Nephron progenitor cell (in vitro differentiated cells): ENCODE measurements around the gene KCNMA1.

ENCODE experiments used
- DNase-seq: peaks from one replicate; pipeline ENCODE4 v3.0.0; 2021
- H3K27ac Mint-ChIP-seq: 2 replicates; pipeline ENCODE4 v1.8.0; 2021; ENCODE audit warnings: mild to moderate bottlenecking, moderate library complexity, mixed read lengths
- H3K27me3 Mint-ChIP-seq: 2 replicates; pipeline ENCODE4 v1.8.0; 2021; ENCODE audit warnings: mild to moderate bottlenecking, low read depth, mixed read lengths; ENCODE audit not compliant: poor library complexity
- H3K36me3 Mint-ChIP-seq: 2 replicates; pipeline ENCODE4 v1.8.0; 2021; ENCODE audit warnings: low read depth, mixed read lengths
- H3K4me1 Mint-ChIP-seq: 2 replicates; pipeline ENCODE4 v1.8.0; 2021; ENCODE audit warnings: mixed read lengths
- H3K4me3 Mint-ChIP-seq: 2 replicates; pipeline ENCODE4 v1.8.0; 2021; ENCODE audit warnings: mild to moderate bottlenecking, moderate library complexity, mixed read lengths
- H3K9me3 Mint-ChIP-seq: 2 replicates; pipeline ENCODE4 v1.8.0; 2021; ENCODE audit warnings: mild to moderate bottlenecking, moderate library complexity, mixed read lengths
- TF ChIP-seq, protein P1 (sequence below): fragments of 200-600 bp; sonication (generic); IDR thresholded peaks from 2 replicates; pipeline ENCODE4 v1.5.0; 2021; ENCODE audit warnings: antibody characterized with exemption

KCNMA1 gene

DNA sequence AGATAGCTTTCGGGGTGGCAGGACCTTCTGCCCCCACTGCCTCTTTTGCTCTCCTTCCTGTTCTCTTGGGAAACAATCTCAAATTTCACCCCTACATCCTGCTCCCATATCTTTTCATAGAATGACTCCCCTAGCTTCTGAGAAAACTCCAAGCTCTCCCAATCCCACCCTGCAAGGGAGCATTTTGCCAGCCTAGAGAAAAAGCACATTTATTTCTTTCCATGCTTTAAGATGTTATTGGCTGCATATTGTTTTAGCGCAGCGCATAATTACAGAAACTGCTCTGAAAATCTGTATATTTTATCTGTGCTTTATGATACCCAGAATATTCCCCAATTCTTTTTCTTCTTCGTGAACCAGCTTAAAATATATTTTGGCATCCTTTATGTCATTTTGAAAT, 601.3 kb downstream of the KCNMA1 start:
- Mint-ChIP-seq H3K27me3 (peaks cover 3% of the 10 kb centered on the region), H3K9me3 (no peaks in the 10 kb centered on the region), H3K36me3 (no peaks in the 10 kb centered on the region), H3K27ac (no peak overlapping the region), H3K4me1 (peaks cover 52% of the 10 kb centered on the region), H3K4me3 (no peak overlapping the region)
- DNase-seq, result no peak
- TF ChIP-seq, protein P1, sequence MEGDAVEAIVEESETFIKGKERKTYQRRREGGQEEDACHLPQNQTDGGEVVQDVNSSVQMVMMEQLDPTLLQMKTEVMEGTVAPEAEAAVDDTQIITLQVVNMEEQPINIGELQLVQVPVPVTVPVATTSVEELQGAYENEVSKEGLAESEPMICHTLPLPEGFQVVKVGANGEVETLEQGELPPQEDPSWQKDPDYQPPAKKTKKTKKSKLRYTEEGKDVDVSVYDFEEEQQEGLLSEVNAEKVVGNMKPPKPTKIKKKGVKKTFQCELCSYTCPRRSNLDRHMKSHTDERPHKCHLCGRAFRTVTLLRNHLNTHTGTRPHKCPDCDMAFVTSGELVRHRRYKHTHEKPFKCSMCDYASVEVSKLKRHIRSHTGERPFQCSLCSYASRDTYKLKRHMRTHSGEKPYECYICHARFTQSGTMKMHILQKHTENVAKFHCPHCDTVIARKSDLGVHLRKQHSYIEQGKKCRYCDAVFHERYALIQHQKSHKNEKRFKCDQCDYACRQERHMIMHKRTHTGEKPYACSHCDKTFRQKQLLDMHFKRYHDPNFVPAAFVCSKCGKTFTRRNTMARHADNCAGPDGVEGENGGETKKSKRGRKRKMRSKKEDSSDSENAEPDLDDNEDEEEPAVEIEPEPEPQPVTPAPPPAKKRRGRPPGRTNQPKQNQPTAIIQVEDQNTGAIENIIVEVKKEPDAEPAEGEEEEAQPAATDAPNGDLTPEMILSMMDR, result no peak

- H3K4me1 Mint-ChIP-seq, result peaks cover 60% of the 10 kb centered on the region
- peaks cover 3% of the 10 kb centered on the region for H3K27me3 Mint-ChIP-seq
- no peak overlapping the region for H3K27ac Mint-ChIP-seq
- H3K9me3 Mint-ChIP-seq, result no peaks in the 10 kb centered on the region
- H3K36me3 Mint-ChIP-seq, result no peaks in the 10 kb centered on the region
- no peak overlapping the region for H3K4me3 Mint-ChIP-seq
- TF ChIP-seq, protein P1, result no peak
- no peak for DNase-seq
Measured at GRCh38 chr10:77034795-77035194, 602.8 kb downstream of the KCNMA1 start.

GRCh38 chr10:77034240-77034639, 603.4 kb downstream of the KCNMA1 start:
- Mint-ChIP-seq H3K9me3 (no peaks in the 10 kb centered on the region), H3K27ac (no peak overlapping the region), H3K27me3 (peaks cover 3% of the 10 kb centered on the region), H3K4me3 (no peak overlapping the region), H3K36me3 (no peaks in the 10 kb centered on the region), H3K4me1 (peaks cover 60% of the 10 kb centered on the region)
- TF ChIP-seq, protein P1, result no peak
- DNase-seq, result no peak

DNA sequence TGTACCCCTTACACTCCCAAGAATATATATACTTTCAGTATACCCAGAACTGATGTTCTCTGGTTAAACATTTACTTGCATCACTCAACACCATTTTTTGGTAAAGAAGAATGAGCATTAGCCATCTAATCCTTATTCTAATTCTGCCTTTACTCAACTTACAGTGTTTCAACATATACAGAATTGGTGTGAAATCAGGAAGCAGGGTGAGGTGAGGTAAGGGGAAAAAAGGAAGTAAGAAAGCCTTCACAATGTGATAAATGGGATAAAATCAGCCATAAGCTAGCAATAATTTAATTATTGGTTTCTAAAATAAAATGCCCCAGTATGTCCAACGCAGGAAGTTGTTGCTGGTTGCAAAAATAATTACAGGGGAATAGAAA, 605.4 kb downstream of the KCNMA1 start:
- Mint-ChIP-seq H3K27me3 (peaks cover 3% of the 10 kb centered on the region), H3K4me3 (no peak overlapping the region), H3K4me1 (peaks cover 57% of the 10 kb centered on the region), H3K36me3 (no peaks in the 10 kb centered on the region), H3K9me3 (no peaks in the 10 kb centered on the region), H3K27ac (no peak overlapping the region)
- DNase-seq, result no peak
- TF ChIP-seq, protein P1, result no peak

DNA sequence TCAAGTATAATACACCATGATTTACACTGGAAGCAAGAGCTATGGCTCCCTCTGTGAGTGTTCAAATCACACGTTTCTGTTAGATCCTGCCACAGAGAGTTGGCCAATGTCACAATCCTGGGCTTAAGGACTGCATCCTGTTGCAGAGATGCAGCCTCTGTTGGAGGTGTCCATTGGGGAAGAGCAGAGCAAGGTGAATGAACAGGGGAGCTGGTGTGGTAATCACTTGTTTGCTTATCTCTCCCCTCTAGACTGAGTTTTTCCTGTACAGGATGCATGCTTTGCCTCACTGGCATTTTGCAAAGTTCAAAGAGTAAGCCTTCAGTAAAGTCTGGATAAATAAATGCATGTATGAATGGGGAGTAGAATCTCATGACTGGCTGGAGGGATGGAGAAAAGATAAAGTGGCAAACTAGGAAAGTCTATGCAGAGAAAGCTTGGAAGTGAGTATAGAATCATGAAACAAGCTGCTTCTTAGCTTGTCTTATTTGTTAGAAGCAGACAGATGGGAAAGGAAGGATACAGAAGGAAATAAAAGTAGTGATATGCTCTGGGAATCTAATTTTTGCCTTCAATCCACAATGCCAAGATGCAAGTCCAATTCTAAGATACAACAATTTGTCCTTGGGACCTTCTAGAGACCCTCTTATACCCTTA, 605.9 kb downstream of the KCNMA1 start:
- DNase-seq, result no peak
- Mint-ChIP-seq H3K4me1 (peaks cover 58% of the 10 kb centered on the region), H3K27me3 (peaks cover 3% of the 10 kb centered on the region), H3K36me3 (no peaks in the 10 kb centered on the region), H3K9me3 (no peaks in the 10 kb centered on the region), H3K4me3 (no peak overlapping the region), H3K27ac (no peak overlapping the region)
- TF ChIP-seq, protein P1, result no peak

GRCh38 chr10:77030974-77031373, 606.6 kb downstream of the KCNMA1 start:
- no peaks in the 10 kb centered on the region for H3K36me3 Mint-ChIP-seq
- H3K9me3 Mint-ChIP-seq, result no peaks in the 10 kb centered on the region
- H3K27ac Mint-ChIP-seq, result no peak overlapping the region
- no peaks in the 10 kb centered on the region for H3K27me3 Mint-ChIP-seq
- peaks cover 54% of the 10 kb centered on the region for H3K4me1 Mint-ChIP-seq
- no peak for DNase-seq
- TF ChIP-seq, protein P1, result no peak
- no peak overlapping the region for H3K4me3 Mint-ChIP-seq
